Adrenal gland (tissue), 12 donors: ENCODE measurements around the gene MCTP2. TPM values are rescaled to one million over a fixed set of nuclear protein-coding genes. Genes with fewer than 3 reads are reported as not detected.

Experiments
- DNase-seq, 7 donors: peaks; one replicate each; pipeline ENCODE4 v3.0.0-alpha.2; 2019 to 2020
- H3K27ac ChIP-seq, 5 donors: fragments of 200-600 bp; sonication (generic) in 4 of 5; 1 replicate in 3 of 5; 2 replicates in 2 of 5; pipeline versions ENCODE4 v1.5.1 to v1.8.0; 2016 to 2020; ENCODE audit warnings: mild to moderate bottlenecking in 1 of 5
- H3K27me3 ChIP-seq: fragments of 200-600 bp; 2 replicates; pipeline ENCODE4 v1.8.0; 2021
- H3K36me3 ChIP-seq, 2 donors: fragments of 200-600 bp; replicated peaks in 1 of 2; 1 replicate in 1 of 2; 2 replicates in 1 of 2; pipeline versions ENCODE4 v1.5.1 to v1.8.0; 2018 to 2022
- H3K4me1 ChIP-seq, 2 donors: fragments of 200-600 bp; replicated peaks in 1 of 2; 1 replicate in 1 of 2; 2 replicates in 1 of 2; pipeline versions ENCODE4 v1.5.1 to v1.8.0; 2018 to 2021
- H3K4me3 ChIP-seq, 4 donors: fragments of 200-600 bp; sonication (generic) in 3 of 4; one replicate each; pipeline ENCODE4 v1.5.1; 2016 to 2018
- H3K9me3 ChIP-seq, 3 donors: fragments of 200-600 bp; sonication (generic) in 1 of 3; replicated peaks in 1 of 3; 1 replicate in 2 of 3; 2 replicates in 1 of 3; pipeline versions ENCODE4 v1.5.1 to v1.8.0; 2016 to 2021
- POLR2A ChIP-seq, 2 donors: fragments of 450-650 bp; IDR thresholded peaks; one replicate each; pipeline ENCODE4 v1.6.1; 2017; ENCODE audit warnings: antibody characterized with exemption in 2 of 2, mild to moderate bottlenecking in 2 of 2, moderate library complexity in 1 of 2
- WGBS, 4 donors: extraction: QIAGEN DNeasy Blood & Tissue Kit in 2 of 4; methylation state at CpG; one replicate each; pipeline versions ENCODE4 v1.1.5 to v1.1.7; 2013 to 2017; 5-methylcytosine and 5-hydroxymethylcytosine counted together
- intact Hi-C, 2 donors: fragments of 100-400 bp; cut with DNase I; formaldehyde crosslinking; loops; one replicate each; pipeline versions ENCODE4 v1.14.1 to v1.15.0; 2022 to 2023
- polyA plus RNA-seq, 3 donors: library from polyadenylated mRNA; stranded (reverse); fragments of 200-250 nt in 2 of 3; fragments of 350-450 nt in 1 of 3; fragmentation: Illumina TruSeq in 1 of 3; extraction: RNeasy Lipid Tissue Mini Kit (QIAGEN cat#74804) in 1 of 3; gene quantifications; one replicate each; pipeline ENCODE4 v1.2.3, GENCODE V29; 2013 to 2014
- total RNA-seq, 9 donors: library from RNA; depleted of rRNA in 4 of 9; stranded (reverse); fragments of >200 nt in 4 of 9; fragments of 120-200 nt in 1 of 9; fragmentation: NEBNext Ultra II Directional in 1 of 9; extraction: Animal tissue kit (Norgen Biotek cat#: 25700) in 1 of 9; gene quantifications; one replicate each; pipeline versions ENCODE4 v1.1.0 to v1.2.4, GENCODE V29; 2013 to 2023
- TF ChIP-seq, protein P1 (sequence below), 6 experiments: fragments of 450-650 bp in 4 of 6; fragments of 200-600 bp in 2 of 6; sonication (generic) in 1 of 6; IDR thresholded peaks; 1 replicate in 5 of 6; 2 replicates in 1 of 6; pipeline versions ENCODE4 v1.5.1 to v1.8.0; 2016 to 2021; ENCODE audit warnings: antibody characterized with exemption in 6 of 6, mild to moderate bottlenecking in 2 of 6, moderate library complexity in 1 of 6
- donor health status: healthy with polysubstance abuse.
- donor health status: Bipolar disorder and iron deficiency.
- donor health status: DM: yes; HTN: yes; CAD: no.
- donor health status: DM: no; HTN: no; CAD: no.
- donor health status: DM: no; HTN: no; CAD: no.
- donor health status: DM: yes; HTN: yes; CAD: no.

Gene MCTP2
- total and polyA plus RNA-seq, 12 donors, result 2.7 to 21.3 (median 14.4) TPM

GRCh38 chr15:94231723-94232468, 535 bp downstream of the MCTP2 start:
- Histone ChIP-seq H3K27me3 (peaks cover 8% of the 10 kb centered on the region), H3K9me3 (no peaks in the 10 kb centered on the region), H3K4me3 (peak overlapping the region; percentile 4 to 54 (median 42)), H3K4me1 (peaks cover 8 to 17% of the 10 kb centered on the region in 2 donors), H3K36me3 (no peaks in the 10 kb centered on the region), H3K27ac (peak overlapping the region in 4 of 5 donors; percentile 52 to 84 (median 68))
- peak in 3 of 7 donors; percentile 10 to 25 (median 23) for DNase-seq
- TF ChIP-seq, protein P1, sequence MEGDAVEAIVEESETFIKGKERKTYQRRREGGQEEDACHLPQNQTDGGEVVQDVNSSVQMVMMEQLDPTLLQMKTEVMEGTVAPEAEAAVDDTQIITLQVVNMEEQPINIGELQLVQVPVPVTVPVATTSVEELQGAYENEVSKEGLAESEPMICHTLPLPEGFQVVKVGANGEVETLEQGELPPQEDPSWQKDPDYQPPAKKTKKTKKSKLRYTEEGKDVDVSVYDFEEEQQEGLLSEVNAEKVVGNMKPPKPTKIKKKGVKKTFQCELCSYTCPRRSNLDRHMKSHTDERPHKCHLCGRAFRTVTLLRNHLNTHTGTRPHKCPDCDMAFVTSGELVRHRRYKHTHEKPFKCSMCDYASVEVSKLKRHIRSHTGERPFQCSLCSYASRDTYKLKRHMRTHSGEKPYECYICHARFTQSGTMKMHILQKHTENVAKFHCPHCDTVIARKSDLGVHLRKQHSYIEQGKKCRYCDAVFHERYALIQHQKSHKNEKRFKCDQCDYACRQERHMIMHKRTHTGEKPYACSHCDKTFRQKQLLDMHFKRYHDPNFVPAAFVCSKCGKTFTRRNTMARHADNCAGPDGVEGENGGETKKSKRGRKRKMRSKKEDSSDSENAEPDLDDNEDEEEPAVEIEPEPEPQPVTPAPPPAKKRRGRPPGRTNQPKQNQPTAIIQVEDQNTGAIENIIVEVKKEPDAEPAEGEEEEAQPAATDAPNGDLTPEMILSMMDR (IDR thresholded peaks at IDR 0.05), result no peak
- no peak for TF ChIP-seq POLR2A (IDR thresholded peaks at IDR 0.05)
- intact Hi-C loops, result no loop called here
- WGBS, 4 donors, result 10 to 19% (median 12%) methylated on average over 18 to 25 of the region's 25 CpGs

- TF ChIP-seq, protein P1 (IDR thresholded peaks at IDR 0.05), result no peak
- TF ChIP-seq POLR2A (IDR thresholded peaks at IDR 0.05), result no peak
- Histone ChIP-seq H3K27me3 (peaks cover 8% of the 10 kb centered on the region), H3K36me3 (no peaks in the 10 kb centered on the region), H3K9me3 (no peaks in the 10 kb centered on the region), H3K4me3 (no peak overlapping the region), H3K27ac (no peak overlapping the region), H3K4me1 (peaks cover 8 to 17% of the 10 kb centered on the region in 2 donors)
- no peak for DNase-seq
- WGBS, 4 donors, result 56 to 71% (median 64%) methylated on average over 3 of the region's 3 CpGs
- intact Hi-C loops, result no loop called here
Observed at GRCh38 chr15:94233441-94233840, 2.1 kb downstream of the MCTP2 start.

- Histone ChIP-seq H3K36me3 (no peaks in the 10 kb centered on the region), H3K27ac (no peak overlapping the region), H3K9me3 (no peaks in the 10 kb centered on the region), H3K27me3 (peaks cover 8% of the 10 kb centered on the region), H3K4me1 (peaks cover 8 to 17% of the 10 kb centered on the region in 2 donors), H3K4me3 (no peak overlapping the region)
- TF ChIP-seq POLR2A (IDR thresholded peaks at IDR 0.05), result no peak
- TF ChIP-seq, protein P1 (IDR thresholded peaks at IDR 0.05), result no peak
- intact Hi-C loops, result no loop called here
- DNase-seq, result peak in 1 of 7 donors; percentile 8
- 42 to 51% (median 46%) methylated on average over 3 of the region's 3 CpGs for WGBS, 4 donors
Observed at GRCh38 chr15:94234300-94234699, 2.9 kb downstream of the MCTP2 start.

DNA sequence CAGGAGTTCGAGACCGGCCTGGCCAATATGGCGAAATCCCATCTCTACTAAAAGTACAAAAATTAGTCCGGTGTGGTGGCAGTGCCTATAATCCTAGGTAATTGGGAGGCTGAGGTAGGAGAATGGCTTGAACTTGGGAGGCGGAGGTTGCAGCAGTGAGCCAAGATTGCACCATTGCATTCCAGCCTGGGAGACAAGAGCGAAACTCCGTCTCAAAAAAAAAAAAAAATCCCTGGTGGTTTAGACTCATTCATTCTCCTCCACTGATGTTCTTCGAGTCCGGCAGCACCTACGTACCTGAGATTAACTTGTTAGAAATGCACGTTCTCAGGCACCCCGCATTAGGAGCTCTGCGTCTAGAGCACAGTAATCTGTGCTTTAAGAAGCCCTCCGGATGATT, 3.7 kb downstream of the MCTP2 start:
- H3K4me1 ChIP-seq, result peaks cover 8 to 15% of the 10 kb centered on the region in 2 donors
- no peak overlapping the region for H3K4me3 ChIP-seq
- H3K36me3 ChIP-seq, result no peaks in the 10 kb centered on the region
- no peaks in the 10 kb centered on the region for H3K9me3 ChIP-seq
- intact Hi-C loops, result no loop called here
- no peak for TF ChIP-seq POLR2A (IDR thresholded peaks at IDR 0.05)
- TF ChIP-seq, protein P1 (IDR thresholded peaks at IDR 0.05), result no peak
- peaks cover 8% of the 10 kb centered on the region for H3K27me3 ChIP-seq
- 91 to 97% (median 95%) methylated on average over 14 of the region's 14 CpGs for WGBS, 4 donors
- DNase-seq, result no peak
- H3K27ac ChIP-seq, result no peak overlapping the region
